HepG2 (cell line): ENCODE data around the gene SMIM38. TPM values are rescaled to one million over a fixed set of nuclear protein-coding genes. Genes with fewer than 3 reads are reported as not detected.

Experiments
- CBFB ChIP-seq: sonication (generic); formaldehyde crosslinking; IDR thresholded peaks from 2 replicates; pipeline ENCODE4 v1.4.0; 2020; ENCODE audit warnings: missing genetic modification reagents
- CBX5 ChIP-seq: sonication (generic); formaldehyde crosslinking; IDR thresholded peaks from 2 replicates; pipeline ENCODE4 v1.4.0; 2020; ENCODE audit warnings: missing genetic modification reagents, borderline replicate concordance
- ELF1 ChIP-seq: sonication (generic); formaldehyde crosslinking; IDR thresholded peaks from 2 replicates; pipeline ENCODE4 v1.4.0; 2020; ENCODE audit warnings: missing genetic modification reagents
- FOSL2 ChIP-seq: sonication (generic); formaldehyde crosslinking; IDR thresholded peaks from 2 replicates; pipeline ENCODE4 v1.4.0; 2020; ENCODE audit warnings: missing genetic modification reagents
- FOXP1 ChIP-seq, 2 experiments: fragments of 450-650 bp in 1 of 2; IDR thresholded peaks; 2 replicates each; pipeline ENCODE4 v1.6.1; 2017 to 2018; ENCODE audit warnings: antibody characterized with exemption in 1 of 2
- HDAC1 ChIP-seq: sonication (generic); formaldehyde crosslinking; IDR thresholded peaks from 2 replicates; pipeline ENCODE4 v1.5.1; 2020; ENCODE audit warnings: mild to moderate bottlenecking, missing genetic modification reagents
- HNF4G ChIP-seq, 2 experiments: sonication (generic) in 1 of 2; formaldehyde crosslinking in 1 of 2; IDR thresholded peaks; 2 replicates each; pipeline versions ENCODE4 v1.4.0 to v1.6.1; 2011 to 2020; ENCODE audit warnings: borderline replicate concordance in 2 of 2, low read depth in 2 of 2, mild to moderate bottlenecking in 2 of 2, low read length in 1 of 2, missing genetic modification reagents in 1 of 2, moderate library complexity in 1 of 2
- HOXA3 ChIP-seq: sonication (generic); formaldehyde crosslinking; IDR thresholded peaks from 2 replicates; pipeline ENCODE4 v1.5.0; 2020; ENCODE audit warnings: missing genetic modification reagents
- IKZF1 ChIP-seq: fragments of 450-650 bp; IDR thresholded peaks from 2 replicates; pipeline ENCODE4 v1.7.1; 2016
- KDM1A ChIP-seq: IDR thresholded peaks from 2 replicates; pipeline ENCODE4 v1.6.1; 2016; ENCODE audit warnings: missing compliant biosample characterization
- MED13 ChIP-seq: sonication (generic); formaldehyde crosslinking; IDR thresholded peaks from 2 replicates; pipeline ENCODE4 v1.5.0; 2020; ENCODE audit warnings: missing genetic modification reagents
- NFYC ChIP-seq: IDR thresholded peaks from 2 replicates; pipeline ENCODE4 v1.6.1; 2016; ENCODE audit warnings: missing genetic modification reagents, missing compliant biosample characterization
- TCF7L2 ChIP-seq: IDR thresholded peaks from 2 replicates; pipeline ENCODE4 v1.6.1; 2011; ENCODE audit warnings: mild to moderate bottlenecking, low read depth, low read length, moderate library complexity
- TOPORS ChIP-seq: sonication (generic); formaldehyde crosslinking; IDR thresholded peaks from 2 replicates; pipeline ENCODE4 v1.8.0; 2023; ENCODE audit warnings: mild to moderate bottlenecking, missing genetic modification reagents
- ZFYVE20 ChIP-seq: sonication (generic); formaldehyde crosslinking; IDR thresholded peaks from 2 replicates; pipeline ENCODE4 v1.8.0; 2023; ENCODE audit warnings: low read depth, mild to moderate bottlenecking, moderate library complexity, missing genetic modification reagents, borderline replicate concordance
- ZNF788 ChIP-seq: sonication (generic); formaldehyde crosslinking; IDR thresholded peaks from 2 replicates; pipeline ENCODE4 v1.5.0; 2020; ENCODE audit warnings: mild to moderate bottlenecking, missing genetic modification reagents, borderline replicate concordance
- polyA plus RNA-seq, 8 experiments: library from polyadenylated mRNA; depleted of rRNA in 3 of 8; stranded (reverse) in 7 of 8; unstranded in 1 of 8; fragments of >200 nt; fragmentation: Illumina TruSeq in 4 of 8; extraction: Trizol in 4 of 8; gene quantifications; 2 replicates each; pipeline versions ENCODE4 v1.2.1 to v1.2.3, GENCODE V29; 2011 to 2016; ENCODE audit warnings: low read depth in 4 of 8, missing spikeins in 1 of 8, mixed read lengths in 1 of 8; ENCODE audit not compliant: insufficient read depth in 1 of 8
- total RNA-seq, 5 experiments: library from RNA; depleted of rRNA; stranded (reverse); fragments of >200 nt; fragmentation: Illumina TruSeq; extraction: Trizol; gene quantifications; 2 replicates each; pipeline ENCODE4 v1.2.3, GENCODE V29; 2016; ENCODE audit warnings: low read depth in 1 of 5
- TF ChIP-seq, protein P1 (sequence below): sonication (generic); formaldehyde crosslinking; IDR thresholded peaks from 2 replicates; pipeline ENCODE4 v1.4.0; 2020; ENCODE audit warnings: mild to moderate bottlenecking, missing genetic modification reagents
- TF ChIP-seq, protein P2 (sequence below), 2 experiments: sonication (generic) in 1 of 2; formaldehyde crosslinking in 1 of 2; IDR thresholded peaks; 2 replicates each; pipeline versions ENCODE4 v1.4.0 to v1.6.1; 2018 to 2020; ENCODE audit warnings: missing genetic modification reagents in 2 of 2, borderline replicate concordance in 1 of 2, low read depth in 1 of 2, mild to moderate bottlenecking in 1 of 2, missing biosample characterization in 1 of 2
- TF ChIP-seq, protein P3 (sequence below): sonication (generic); formaldehyde crosslinking; IDR thresholded peaks from 2 replicates; pipeline ENCODE4 v1.4.0; 2020; ENCODE audit warnings: missing genetic modification reagents, borderline replicate concordance
- TF ChIP-seq, protein P4 (sequence below): sonication (generic); formaldehyde crosslinking; IDR thresholded peaks from 2 replicates; pipeline ENCODE4 v1.4.0; 2020; ENCODE audit warnings: missing genetic modification reagents
- TF ChIP-seq, protein P5 (sequence below): sonication (generic); formaldehyde crosslinking; IDR thresholded peaks from 2 replicates; pipeline ENCODE4 v1.8.1; 2023; ENCODE audit warnings: missing genetic modification reagents, mild to moderate bottlenecking, borderline replicate concordance

SMIM38 gene
- total and polyA plus RNA-seq, 2 of the 13 experiments (the other 11 are each of a cell fraction or from before 2014, with no cell fraction given): 0.30 to 0.40 TPM

DNA sequence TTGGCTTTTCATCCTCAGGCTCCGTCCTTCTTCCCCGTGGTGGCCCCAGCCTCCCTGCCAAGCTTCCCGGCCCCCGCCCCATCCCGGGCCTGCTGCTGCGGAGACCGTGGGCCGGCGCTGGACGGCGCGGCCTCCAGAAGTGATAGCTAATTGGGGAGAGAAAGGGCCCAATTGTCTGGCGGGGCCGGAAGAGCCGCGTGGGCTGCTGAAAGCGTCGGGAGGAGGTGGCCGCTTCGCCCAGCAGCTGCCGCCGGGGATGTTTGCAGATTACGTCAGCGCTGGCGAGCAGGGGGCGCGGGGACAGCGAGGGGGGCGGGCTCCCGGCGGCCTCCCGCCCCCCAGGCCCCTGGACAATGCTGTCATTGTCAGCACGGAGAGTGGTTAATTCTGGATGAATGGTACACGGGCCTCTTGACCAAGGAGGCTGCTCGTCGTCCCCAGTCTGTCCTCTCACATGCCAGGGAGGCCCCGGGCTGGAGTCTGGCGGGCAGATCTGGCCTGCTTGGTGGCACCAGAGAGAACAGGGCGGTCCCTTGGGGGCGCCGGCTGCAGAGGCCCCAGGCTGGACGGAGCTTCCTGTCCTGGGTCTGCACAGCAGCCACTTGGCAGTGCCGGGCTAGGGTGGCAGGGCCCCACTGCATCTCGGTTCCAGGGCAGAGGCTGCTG lies 1.6 kb downstream of the SMIM38 start (continued):
- TF ChIP-seq ELF1 (CRISPR knock-in tag): peak; percentile 62
- TF ChIP-seq IKZF1: no peak
- peak; percentile 64; the same call in 1 of the 2 replicates for TF ChIP-seq TOPORS (CRISPR knock-in tag)
- 0 out of 2 replicates have a peak, but pooled peaks have one; percentile 12 for TF ChIP-seq CBFB (CRISPR knock-in tag)
- TF ChIP-seq, protein P1, sequence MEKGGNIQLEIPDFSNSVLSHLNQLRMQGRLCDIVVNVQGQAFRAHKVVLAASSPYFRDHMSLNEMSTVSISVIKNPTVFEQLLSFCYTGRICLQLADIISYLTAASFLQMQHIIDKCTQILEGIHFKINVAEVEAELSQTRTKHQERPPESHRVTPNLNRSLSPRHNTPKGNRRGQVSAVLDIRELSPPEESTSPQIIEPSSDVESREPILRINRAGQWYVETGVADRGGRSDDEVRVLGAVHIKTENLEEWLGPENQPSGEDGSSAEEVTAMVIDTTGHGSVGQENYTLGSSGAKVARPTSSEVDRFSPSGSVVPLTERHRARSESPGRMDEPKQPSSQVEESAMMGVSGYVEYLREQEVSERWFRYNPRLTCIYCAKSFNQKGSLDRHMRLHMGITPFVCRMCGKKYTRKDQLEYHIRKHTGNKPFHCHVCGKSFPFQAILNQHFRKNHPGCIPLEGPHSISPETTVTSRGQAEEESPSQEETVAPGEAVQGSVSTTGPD (CRISPR knock-in tag): peak; percentile 79
- TF ChIP-seq, protein P2, sequence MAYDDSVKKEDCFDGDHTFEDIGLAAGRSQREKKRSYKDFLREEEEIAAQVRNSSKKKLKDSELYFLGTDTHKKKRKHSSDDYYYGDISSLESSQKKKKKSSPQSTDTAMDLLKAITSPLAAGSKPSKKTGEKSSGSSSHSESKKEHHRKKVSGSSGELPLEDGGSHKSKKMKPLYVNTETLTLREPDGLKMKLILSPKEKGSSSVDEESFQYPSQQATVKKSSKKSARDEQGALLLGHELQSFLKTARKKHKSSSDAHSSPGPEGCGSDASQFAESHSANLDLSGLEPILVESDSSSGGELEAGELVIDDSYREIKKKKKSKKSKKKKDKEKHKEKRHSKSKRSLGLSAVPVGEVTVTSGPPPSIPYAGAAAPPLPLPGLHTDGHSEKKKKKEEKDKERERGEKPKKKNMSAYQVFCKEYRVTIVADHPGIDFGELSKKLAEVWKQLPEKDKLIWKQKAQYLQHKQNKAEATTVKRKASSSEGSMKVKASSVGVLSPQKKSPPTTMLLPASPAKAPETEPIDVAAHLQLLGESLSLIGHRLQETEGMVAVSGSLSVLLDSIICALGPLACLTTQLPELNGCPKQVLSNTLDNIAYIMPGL (CRISPR knock-in tag; IDR thresholded peaks at IDR 0.05; ENCODE audit: borderline replicate concordance in 1 of 2, low read depth in 1 of 2): peak in 1 of 2 experiments; percentile 37; a peak in 1 of 4 replicates
- TF ChIP-seq, protein P3, sequence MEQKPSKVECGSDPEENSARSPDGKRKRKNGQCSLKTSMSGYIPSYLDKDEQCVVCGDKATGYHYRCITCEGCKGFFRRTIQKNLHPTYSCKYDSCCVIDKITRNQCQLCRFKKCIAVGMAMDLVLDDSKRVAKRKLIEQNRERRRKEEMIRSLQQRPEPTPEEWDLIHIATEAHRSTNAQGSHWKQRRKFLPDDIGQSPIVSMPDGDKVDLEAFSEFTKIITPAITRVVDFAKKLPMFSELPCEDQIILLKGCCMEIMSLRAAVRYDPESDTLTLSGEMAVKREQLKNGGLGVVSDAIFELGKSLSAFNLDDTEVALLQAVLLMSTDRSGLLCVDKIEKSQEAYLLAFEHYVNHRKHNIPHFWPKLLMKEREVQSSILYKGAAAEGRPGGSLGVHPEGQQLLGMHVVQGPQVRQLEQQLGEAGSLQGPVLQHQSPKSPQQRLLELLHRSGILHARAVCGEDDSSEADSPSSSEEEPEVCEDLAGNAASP (CRISPR knock-in tag): peak; percentile 53; the same call in 1 of the 2 replicates
- TF ChIP-seq, protein P4, sequence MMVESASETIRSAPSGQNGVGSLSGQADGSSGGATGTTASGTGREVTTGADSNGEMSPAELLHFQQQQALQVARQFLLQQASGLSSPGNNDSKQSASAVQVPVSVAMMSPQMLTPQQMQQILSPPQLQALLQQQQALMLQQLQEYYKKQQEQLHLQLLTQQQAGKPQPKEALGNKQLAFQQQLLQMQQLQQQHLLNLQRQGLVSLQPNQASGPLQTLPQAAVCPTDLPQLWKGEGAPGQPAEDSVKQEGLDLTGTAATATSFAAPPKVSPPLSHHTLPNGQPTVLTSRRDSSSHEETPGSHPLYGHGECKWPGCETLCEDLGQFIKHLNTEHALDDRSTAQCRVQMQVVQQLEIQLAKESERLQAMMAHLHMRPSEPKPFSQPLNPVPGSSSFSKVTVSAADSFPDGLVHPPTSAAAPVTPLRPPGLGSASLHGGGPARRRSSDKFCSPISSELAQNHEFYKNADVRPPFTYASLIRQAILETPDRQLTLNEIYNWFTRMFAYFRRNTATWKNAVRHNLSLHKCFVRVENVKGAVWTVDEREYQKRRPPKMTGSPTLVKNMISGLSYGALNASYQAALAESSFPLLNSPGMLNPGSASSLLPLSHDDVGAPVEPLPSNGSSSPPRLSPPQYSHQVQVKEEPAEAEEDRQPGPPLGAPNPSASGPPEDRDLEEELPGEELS (CRISPR knock-in tag): peak; percentile 63
- peak; percentile 81 for TF ChIP-seq HOXA3 (CRISPR knock-in tag)
- TF ChIP-seq MED13 (CRISPR knock-in tag): peak; percentile 46; the same call in 1 of the 2 replicates
- TF ChIP-seq NFYC: peak; percentile 25; the same call in 1 of the 2 replicates
- no peak for TF ChIP-seq FOXP1 (IDR thresholded peaks at IDR 0.05)
- TF ChIP-seq FOXP1 (CRISPR knock-in tag; IDR thresholded peaks at IDR 0.05): no peak
- TF ChIP-seq, protein P5, sequence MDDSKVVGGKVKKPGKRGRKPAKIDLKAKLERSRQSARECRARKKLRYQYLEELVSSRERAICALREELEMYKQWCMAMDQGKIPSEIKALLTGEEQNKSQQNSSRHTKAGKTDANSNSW (CRISPR knock-in tag): no peak
- TF ChIP-seq CBX5 (CRISPR knock-in tag): peak; percentile 13; the same call in 1 of the 2 replicates
- TF ChIP-seq ZNF788 (CRISPR knock-in tag): no peak
- 0 out of 2 replicates have a peak, but pooled peaks have one; percentile 5 for TF ChIP-seq HNF4G (IDR thresholded peaks at IDR 0.05; ENCODE audit: borderline replicate concordance, low read depth, low read length)
- TF ChIP-seq HNF4G (CRISPR knock-in tag; IDR thresholded peaks at IDR 0.05; ENCODE audit: borderline replicate concordance, low read depth): no peak
- TF ChIP-seq TCF7L2: no peak
- peak; percentile 64 for TF ChIP-seq FOSL2 (CRISPR knock-in tag)
- peak; percentile 73; the same call in 1 of the 2 replicates for TF ChIP-seq HDAC1
- peak; percentile 9; the same call in 1 of the 2 replicates for TF ChIP-seq KDM1A (CRISPR knock-in tag)
- no peak for TF ChIP-seq ZFYVE20 (CRISPR knock-in tag)
